GM19324 (cell line): ENCODE data around the gene FAAH.

Experiments
- ATAC-seq: cut with Tn5 transposase; IDR thresholded peaks from one replicate; pipeline ENCODE4 v1.9.1; 2021; ENCODE audit warnings: mild to moderate bottlenecking, moderate library complexity; ENCODE audit not compliant: unreplicated experiment, low FRiP score

Gene FAAH

GRCh38 chr1:46448109-46448911, 54.2 kb downstream of the FAAH start:
- ATAC-seq = no peak

- no peak for ATAC-seq
Observed at GRCh38 chr1:46449223-46450159, 55.4 kb downstream of the FAAH start.

DNA sequence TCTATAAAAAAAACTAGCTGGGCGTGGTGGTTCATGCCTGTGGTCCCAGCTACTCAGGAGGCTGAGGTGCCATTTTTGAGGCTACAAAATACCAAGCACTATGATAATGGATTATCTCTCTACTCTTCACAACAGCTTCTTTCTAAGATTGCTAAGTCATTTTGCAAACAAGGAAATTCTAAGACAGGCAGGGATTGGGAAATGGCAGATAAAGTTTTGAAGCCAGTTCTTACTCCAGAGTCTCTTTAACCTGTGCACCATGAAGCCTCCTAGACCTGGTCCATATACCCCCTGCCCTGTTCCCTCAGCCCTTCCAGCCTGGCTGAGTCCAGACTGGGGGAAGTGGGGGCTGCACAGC, 56.0 kb downstream of the FAAH start:
- ATAC-seq = no peak

GRCh38 chr1:46451948-46452930, 58.1 kb downstream of the FAAH start:
- ATAC-seq = no peak

DNA sequence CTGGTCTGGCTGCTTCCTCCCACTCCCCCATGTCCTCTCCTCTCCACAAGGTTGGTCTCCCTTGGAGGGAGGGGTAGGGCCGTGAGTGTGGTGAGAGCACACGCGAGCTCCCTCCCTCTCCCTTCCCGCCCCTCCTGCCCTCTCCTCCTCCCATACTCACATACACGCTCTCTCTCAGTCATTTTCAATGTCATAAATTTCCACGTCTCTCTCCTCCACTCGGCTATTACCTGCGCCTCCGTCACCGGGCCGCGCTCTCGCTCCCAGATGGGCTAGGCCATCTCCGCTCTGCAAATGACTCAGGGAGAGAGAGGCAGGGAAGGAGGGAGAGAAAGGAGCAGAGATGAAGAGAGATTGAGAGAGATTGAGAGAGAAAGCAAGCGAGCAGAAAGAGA, 58.8 kb downstream of the FAAH start:
- no peak for ATAC-seq

- ATAC-seq = no peak
Observed at GRCh38 chr1:46453449-46453848, 59.3 kb downstream of the FAAH start.

- no peak for ATAC-seq
Observed at GRCh38 chr1:46455951-46456350, 61.8 kb downstream of the FAAH start.

DNA sequence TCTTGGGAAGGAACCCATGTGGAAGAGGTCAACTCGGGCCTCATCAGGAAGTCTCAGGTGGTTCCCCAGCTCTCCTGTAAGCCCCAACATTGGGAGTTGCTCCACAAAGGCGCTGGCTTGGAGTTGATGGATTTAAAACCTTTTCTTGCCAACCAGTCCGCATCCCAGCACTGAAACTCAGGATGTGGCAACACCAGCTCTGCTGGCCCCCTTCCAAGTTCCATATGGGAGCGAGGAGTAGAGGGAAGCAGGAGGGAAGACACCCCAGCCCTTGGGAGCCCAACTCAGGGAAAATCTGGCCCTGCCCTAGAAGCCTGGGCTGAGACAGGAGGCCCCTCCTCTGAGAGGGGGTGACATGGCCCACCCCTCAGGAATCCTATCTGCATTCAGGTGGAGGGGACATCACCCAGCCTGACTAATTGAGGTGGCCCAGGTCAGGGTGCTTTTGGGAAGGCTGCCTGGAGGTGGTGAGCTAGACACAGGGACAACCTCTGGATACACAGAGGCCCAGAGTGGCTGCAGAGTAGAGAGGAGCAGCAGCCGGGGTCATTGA, 62.4 kb downstream of the FAAH start:
- ATAC-seq = no peak

GRCh38 chr1:46457178-46457577, 63.1 kb downstream of the FAAH start:
- no peak for ATAC-seq

- ATAC-seq = no peak
Observed at GRCh38 chr1:46458190-46458589, 64.1 kb downstream of the FAAH start.

DNA sequence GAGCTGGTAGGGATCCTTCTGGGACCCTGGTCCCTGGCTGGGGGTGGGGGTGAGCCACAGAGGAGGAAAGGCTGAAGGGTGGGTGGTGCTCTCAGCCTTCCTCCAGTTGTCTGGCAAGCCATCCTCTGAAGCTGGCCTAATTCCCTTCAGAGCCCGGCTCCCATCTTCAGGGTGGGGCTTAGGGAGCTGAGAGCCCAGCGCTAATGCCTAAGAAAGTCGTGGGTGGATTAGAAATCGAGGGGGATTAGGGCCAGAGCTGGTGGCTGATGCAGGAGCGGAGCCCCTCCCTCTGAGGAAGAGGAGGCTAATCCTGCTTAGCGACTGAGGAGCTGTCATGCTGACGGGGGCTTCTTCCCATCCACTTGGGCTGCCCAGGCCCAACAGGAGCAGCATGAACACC, 64.7 kb downstream of the FAAH start:
- ATAC-seq = no peak

- no peak for ATAC-seq
Observed at GRCh38 chr1:46459315-46459714, 65.2 kb downstream of the FAAH start.

- no peak for ATAC-seq
Observed at GRCh38 chr1:46461017-46461808, 67.1 kb downstream of the FAAH start.

DNA sequence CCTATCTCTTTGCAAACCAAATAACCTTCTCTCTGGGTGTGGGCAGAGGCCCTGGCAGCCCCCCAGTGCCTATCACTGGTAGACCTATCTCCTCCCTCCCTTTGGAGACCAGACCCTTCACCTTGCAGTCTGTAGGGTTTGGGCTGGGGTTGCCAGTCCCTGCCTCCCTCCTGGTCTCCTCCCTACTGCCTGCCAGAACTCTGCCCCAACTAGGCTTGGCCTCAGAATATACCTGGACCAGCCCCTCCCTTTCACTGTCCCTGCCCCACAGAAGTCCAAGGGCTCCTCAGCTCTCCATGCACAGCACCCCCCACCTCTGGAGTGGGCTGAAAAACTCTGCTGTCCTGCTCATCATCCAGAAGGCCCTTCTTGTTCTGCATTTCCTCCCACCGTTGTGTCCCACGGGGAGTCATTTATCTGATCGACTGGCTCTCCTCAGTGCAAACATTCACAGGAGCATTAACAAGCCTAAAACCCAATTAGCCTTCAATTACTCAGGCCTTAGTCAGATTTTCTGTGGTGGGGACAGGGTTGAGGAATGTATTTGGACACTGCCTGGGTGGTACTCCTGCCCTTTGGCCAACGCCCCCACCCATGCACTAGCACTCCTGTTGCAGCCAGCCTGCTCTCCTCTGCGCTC, 67.8 kb downstream of the FAAH start:
- no peak for ATAC-seq
